AG04449 (cell line): ENCODE measurements around the gene KDM6B.
A peak's percentile ranks its signal among the peaks of the same experiment; 100 is the strongest.

Experiments
- CTCF ChIA-PET: fragments of 350-600 bp; formaldehyde crosslinking; extraction: SDS; loops from one replicate; lab custom pipeline; 2021; ENCODE audit warnings: antibody characterized with exemption; lab: Yijun Ruan, JAX
- POLR2A ChIA-PET: fragments of 400-600, 350-600 bp; formaldehyde crosslinking; extraction: SDS; loops from one replicate; lab custom pipeline; 2020; ENCODE audit warnings: antibody characterized with exemption, inconsistent platforms; lab: Yijun Ruan, JAX
- DNase-seq: peaks from one replicate; pipeline ENCODE4 v3.0.0-alpha.2; 2010; ENCODE audit warnings: low read depth, low spot score
- H3K4me3 ChIP-seq: 2 replicates; pipeline ENCODE4 v1.5.1; 2011; ENCODE audit warnings: low read depth, mild to moderate bottlenecking, control low read depth, low read length
- TF ChIP-seq, protein P1 (sequence below): IDR thresholded peaks from one replicate; pipeline ENCODE4 v1.5.1; 2011; ENCODE audit warnings: mild to moderate bottlenecking, moderate library complexity, low read length, control low read depth, inconsistent platforms; ENCODE audit not compliant: insufficient read depth; ENCODE audit errors: missing control alignments

KDM6B gene

DNA sequence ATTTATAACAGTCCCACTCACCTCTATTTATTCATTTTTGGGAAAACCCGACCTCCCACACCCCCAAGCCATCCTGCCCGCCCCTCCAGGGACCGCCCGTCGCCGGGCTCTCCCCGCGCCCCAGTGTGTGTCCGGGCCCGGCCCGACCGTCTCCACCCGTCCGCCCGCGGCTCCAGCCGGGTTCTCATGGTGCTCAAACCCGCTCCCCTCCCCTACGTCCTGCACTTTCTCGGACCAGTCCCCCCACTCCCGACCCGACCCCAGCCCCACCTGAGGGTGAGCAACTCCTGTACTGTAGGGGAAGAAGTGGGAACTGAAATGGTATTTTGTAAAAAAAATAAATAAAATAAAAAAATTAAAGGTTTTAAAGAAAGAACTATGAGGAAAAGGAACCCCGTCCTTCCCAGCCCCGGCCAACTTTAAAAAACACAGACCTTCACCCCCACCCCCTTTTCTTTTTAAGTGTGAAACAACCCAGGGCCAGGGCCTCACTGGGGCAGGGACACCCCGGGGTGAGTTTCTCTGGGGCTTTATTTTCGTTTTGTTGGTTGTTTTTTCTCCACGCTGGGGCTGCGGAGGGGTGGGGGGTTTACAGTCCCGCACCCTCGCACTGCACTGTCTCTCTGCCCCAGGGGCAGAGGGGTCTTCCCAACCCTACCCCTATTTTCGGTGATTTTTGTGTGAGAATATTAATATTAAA is 20.2 kb downstream of the KDM6B start:
- POLR2A ChIA-PET = no interaction called here
- no peak for DNase-seq
- TF ChIP-seq, protein P1, sequence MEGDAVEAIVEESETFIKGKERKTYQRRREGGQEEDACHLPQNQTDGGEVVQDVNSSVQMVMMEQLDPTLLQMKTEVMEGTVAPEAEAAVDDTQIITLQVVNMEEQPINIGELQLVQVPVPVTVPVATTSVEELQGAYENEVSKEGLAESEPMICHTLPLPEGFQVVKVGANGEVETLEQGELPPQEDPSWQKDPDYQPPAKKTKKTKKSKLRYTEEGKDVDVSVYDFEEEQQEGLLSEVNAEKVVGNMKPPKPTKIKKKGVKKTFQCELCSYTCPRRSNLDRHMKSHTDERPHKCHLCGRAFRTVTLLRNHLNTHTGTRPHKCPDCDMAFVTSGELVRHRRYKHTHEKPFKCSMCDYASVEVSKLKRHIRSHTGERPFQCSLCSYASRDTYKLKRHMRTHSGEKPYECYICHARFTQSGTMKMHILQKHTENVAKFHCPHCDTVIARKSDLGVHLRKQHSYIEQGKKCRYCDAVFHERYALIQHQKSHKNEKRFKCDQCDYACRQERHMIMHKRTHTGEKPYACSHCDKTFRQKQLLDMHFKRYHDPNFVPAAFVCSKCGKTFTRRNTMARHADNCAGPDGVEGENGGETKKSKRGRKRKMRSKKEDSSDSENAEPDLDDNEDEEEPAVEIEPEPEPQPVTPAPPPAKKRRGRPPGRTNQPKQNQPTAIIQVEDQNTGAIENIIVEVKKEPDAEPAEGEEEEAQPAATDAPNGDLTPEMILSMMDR = no peak
- CTCF ChIA-PET = interaction anchor here (0.9 to 1.0 kb wide), 7 partner anchors 9 to 208 kb away, joined by 3 to 5 read pairs (median 4); no protein-coding TSS in a partner anchor
- no peak overlapping the region for H3K4me3 ChIP-seq

DNA sequence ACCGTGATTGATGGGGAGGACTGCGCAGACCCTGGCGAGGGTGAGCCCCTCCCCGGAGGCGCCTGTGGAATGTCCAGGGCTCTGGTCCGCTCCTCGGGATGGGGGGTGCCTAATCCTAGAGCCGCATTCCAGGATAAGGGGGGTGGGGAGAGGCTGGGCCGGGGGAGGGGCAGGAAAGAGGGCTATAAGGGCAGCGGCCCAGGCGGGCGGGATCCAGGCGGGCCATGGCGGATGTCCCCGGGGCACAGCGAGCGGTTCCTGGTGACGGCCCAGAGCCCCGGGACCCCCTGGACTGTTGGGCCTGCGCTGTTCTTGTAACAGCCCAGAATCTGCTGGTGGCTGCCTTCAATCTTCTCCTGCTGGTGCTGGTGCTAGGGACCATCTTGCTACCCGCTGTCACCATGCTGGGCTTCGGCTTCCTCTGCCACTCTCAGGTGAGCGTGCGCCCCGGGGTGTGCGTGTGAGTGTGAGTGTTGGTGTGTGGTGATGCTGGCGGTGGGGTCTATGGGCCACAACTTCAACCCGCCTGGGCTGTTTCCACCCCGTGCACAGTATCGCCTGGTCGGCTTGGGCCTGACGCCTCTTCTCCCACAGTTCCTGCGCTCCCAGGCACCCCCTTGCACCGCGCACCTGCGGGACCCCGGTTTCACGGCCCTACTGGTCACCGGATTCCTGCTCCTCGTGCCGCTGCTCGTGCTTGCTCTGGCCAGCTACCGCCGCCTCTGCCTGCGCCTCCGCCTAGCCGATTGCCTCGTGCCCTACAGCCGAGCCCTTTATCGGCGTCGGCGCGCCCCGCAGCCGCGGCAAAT is 21.0 kb downstream of the KDM6B start, which contains the start of gene TMEM88:
TMEM88 (plus strand) TSS at position 216 of the 809 bp plus-strand sequence; CDS start at position 225, 9 bp downstream.
- ChIA-PET CTCF (interaction anchor here (2.9 to 3.0 kb wide), 2 partner anchors 17 to 35 kb away, joined by 16 to 17 read pairs; no protein-coding TSS in a partner anchor), POLR2A (interaction anchor here (2.3 to 2.6 kb wide), 2 partner anchors 11 to 19 kb away, joined by 23 to 48 read pairs; no protein-coding TSS in a partner anchor)
- TF ChIP-seq, protein P1 = no peak
- no peak for DNase-seq
- peak within 1 kb of the TSS; percentile 76 for H3K4me3 ChIP-seq

DNA sequence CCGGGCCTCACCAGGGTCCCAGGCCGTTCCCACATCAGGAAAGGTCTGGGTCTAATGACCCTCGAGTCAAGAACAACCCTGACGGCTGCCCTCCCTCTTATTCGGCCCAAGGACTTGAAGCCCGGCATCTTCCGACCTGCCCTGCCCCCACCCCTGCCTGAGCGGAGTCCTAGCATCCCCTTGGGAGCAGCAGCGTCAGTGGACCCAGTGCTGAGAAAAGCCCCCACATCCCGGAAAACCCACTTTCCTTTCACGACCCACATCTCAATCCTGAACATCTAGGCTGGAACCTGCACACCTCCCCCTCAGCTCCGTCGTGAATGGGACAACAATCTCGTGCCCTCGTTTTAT is 21.6 kb downstream of the KDM6B start:
- TF ChIP-seq, protein P1 = no peak
- POLR2A ChIA-PET = interaction anchor here (2.3 to 2.6 kb wide), 2 partner anchors 12 to 19 kb away, joined by 23 to 48 read pairs; no protein-coding TSS in a partner anchor
- H3K4me3 ChIP-seq = peak overlapping the region; percentile 76
- CTCF ChIA-PET = interaction anchor here (1.0 to 3.0 kb wide), 5 partner anchors 15 to 67 kb away, joined by 3 to 17 read pairs (median 13); no protein-coding TSS in a partner anchor
- DNase-seq = no peak

DNA sequence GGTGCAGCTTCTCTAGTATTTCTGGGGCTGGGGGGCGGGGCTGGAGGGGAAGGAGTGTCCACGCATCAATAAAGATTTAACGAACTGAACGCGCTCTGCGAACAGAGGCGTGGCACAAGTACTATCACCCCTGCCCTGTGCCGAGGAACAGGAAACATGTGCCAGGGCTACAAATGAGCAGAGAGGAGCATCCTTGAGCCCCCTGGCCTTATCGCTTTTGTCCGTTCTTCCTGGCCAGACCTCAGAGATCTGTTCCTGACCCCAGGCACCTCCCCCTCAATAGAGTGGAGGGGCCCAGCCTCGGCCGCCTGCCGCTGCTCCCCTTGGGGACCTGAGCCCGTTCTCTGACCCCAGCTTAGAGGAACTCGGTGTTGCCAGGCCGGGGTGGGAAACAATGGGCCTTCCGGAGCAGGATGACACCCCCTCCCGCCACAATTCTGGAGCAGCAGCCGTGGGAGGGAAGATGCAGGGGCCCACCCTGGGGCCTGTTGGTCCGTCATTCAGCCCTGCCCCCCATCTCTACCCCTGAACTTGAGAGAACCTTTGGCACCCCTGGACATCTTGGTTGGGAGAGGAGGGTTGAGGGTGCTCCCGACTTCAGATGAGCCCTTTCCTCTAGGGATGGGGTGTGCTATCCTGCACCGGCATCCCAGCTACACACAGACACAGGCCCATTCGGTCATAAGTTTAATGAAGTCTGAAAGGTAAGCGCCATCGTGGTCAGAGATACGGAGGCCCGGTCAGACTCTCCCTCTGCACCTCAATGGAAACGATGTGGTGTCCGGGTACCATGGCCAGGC is 22.2 kb downstream of the KDM6B start:
- peak overlapping the region; percentile 76 for H3K4me3 ChIP-seq
- ChIA-PET POLR2A (interaction anchor here (1.1 to 2.6 kb wide), 5 partner anchors 12 to 75 kb away, joined by 6 to 48 read pairs (median 7); partner anchors contain the start of genes CNTROB, KDM6B and TRAPPC1), CTCF (interaction anchor here (0.6 to 3.0 kb wide), 14 partner anchors 8 to 206 kb away, joined by 3 to 17 read pairs (median 4); no protein-coding TSS in a partner anchor)
- no peak for DNase-seq
- TF ChIP-seq, protein P1 = no peak

DNA sequence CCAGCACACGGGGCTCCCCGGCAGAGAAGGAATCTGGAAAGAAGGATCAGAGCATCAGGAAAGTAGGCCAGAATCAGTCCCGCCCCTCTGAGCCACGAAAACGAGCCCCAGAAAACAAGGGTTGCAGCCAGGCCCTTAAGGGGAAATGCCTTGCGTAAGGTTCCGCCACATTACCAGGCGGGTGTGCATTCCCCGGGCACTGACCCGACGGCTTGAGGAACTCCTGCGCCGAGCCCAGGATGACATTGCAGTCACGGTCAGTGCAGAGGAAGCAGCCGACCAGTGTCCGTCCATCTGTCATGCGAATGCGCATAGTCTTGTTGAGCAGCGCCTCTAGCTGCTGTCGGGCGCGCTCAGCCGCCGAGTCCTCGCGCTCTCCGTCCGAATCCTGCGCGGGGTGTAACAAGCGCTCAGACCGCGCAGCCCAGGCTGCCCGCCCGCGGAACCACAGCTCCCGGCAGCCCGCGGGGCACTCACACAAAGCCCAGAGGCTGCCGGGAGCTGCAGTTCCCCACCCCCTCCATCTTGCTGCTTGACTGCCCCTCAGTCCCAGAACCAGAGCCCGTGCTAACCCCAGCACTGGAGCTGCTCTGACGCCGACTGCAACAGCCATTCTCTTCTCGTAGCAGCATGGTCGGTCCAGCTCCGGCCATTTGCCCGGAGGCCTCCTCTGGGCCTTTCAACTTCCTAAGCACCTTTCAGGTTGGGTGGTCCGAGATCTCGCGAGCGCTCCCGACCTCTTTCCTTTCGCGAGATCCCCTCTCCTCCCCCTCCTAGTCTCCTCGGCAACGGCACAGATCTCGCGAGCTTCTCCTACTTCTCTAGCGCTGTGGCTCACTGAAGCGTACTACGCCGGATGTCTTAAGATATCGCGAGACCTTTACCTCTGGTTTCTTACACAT is 23.0 kb downstream of the KDM6B start, which contains the start of gene NAA38:
NAA38 (minus strand) TSS at position 749 of the 902 bp plus-strand sequence; CDS start at position 653, 96 bp downstream.
- peak within 1 kb of the TSS; percentile 80 for H3K4me3 ChIP-seq
- CTCF ChIA-PET = interaction anchor here (0.6 to 3.0 kb wide), 21 partner anchors 9 to 205 kb away, joined by 3 to 17 read pairs (median 5); no protein-coding TSS in a partner anchor
- TF ChIP-seq, protein P1 = peak; percentile 71
- DNase-seq = peak; percentile 97
- POLR2A ChIA-PET = interaction anchor here (0.5 to 2.6 kb wide), 13 partner anchors 12 to 154 kb away, joined by 3 to 48 read pairs (median 5); partner anchors contain the start of genes CHD3, CNTROB, KDM6B and RNF227
